HCT116 (cell line): ENCODE results near the gene GSG1L. TPM values are rescaled to one million over a fixed set of nuclear protein-coding genes. Genes with fewer than 3 reads are reported as not detected.

ENCODE experiments used
- ATAC-seq: fragments of 200-7000 bp; cut with Tn5 transposase; 2 replicates; pipeline ENCODE4 v1.9.1; 2020; ENCODE audit warnings: mild to moderate bottlenecking, moderate library complexity
- BruUV-seq: library from RNA; stranded (reverse); fragments of 400-500 nt; replicated peaks from 2 replicates; lab custom pipeline; 2021; lab: Mats Ljungman, UMichigan
- CTCF ChIA-PET: fragments of 300-600 bp; sonication (Branson Sonifier 250); formaldehyde crosslinking; loops from one replicate; lab custom pipeline; 2021; ENCODE audit warnings: antibody characterized with exemption; lab: Charles Lee
- POLR2A ChIA-PET: fragments of 300-600, 350-600 bp; sonication (Branson Sonifier 250); formaldehyde crosslinking; loops from one replicate; lab custom pipeline; 2021; ENCODE audit warnings: antibody characterized with exemption; lab: Charles Lee
- RAD21 ChIA-PET, 2 experiments: fragments of 300-600 bp; sonication (Branson Sonifier 250); formaldehyde crosslinking; loops; one replicate each; lab custom pipeline; 2023; ENCODE audit warnings: low total read pairs in 2 of 2; ENCODE audit not compliant: uncharacterized antibody in 2 of 2, unreplicated experiment in 2 of 2, low non-redundant PET in 1 of 2; lab: Charles Lee
- DNase-seq: peaks from one replicate; pipeline ENCODE4 v3.0.0-alpha.2; 2010; ENCODE audit warnings: low read depth, low spot score
- H2AFZ ChIP-seq: fragments of 200-600 bp; shearing (Covaris generic), sonication (generic); 2 replicates; pipeline ENCODE4 v1.6.1; 2017; ENCODE audit warnings: low read depth, mixed run types, mixed read lengths, antibody characterized with exemption, low read length; ENCODE audit not compliant: poor library complexity, severe bottlenecking
- H3K27ac ChIP-seq: 2 replicates; pipeline ENCODE4 v1.5.1; 2012; ENCODE audit warnings: low read depth, low read length
- H3K27me3 ChIP-seq: fragments of 200-600 bp; sonication (generic); 2 replicates; pipeline ENCODE4 v1.6.1; 2016; ENCODE audit warnings: mixed run types, low read length, mixed read lengths; ENCODE audit not compliant: insufficient read depth
- H3K36me3 ChIP-seq, 2 experiments: fragments of 200-500 bp in 1 of 2; fragments of 200-600 bp in 1 of 2; sonication (Bioruptor generic) in 1 of 2; sonication (generic) in 1 of 2; 2 replicates each; pipeline versions ENCODE4 v1.5.1 to v1.6.1; 2014 to 2016; ENCODE audit warnings: low read length in 2 of 2, inconsistent platforms in 1 of 2, mixed read lengths in 1 of 2, mixed run types in 1 of 2; ENCODE audit not compliant: insufficient read depth in 2 of 2, control insufficient read depth in 1 of 2
- H3K4me1 ChIP-seq, 2 experiments: fragments of 200-600 bp in 1 of 2; sonication (generic) in 1 of 2; 2 replicates each; pipeline versions ENCODE4 v1.5.1 to v1.6.1; 2012 to 2017; ENCODE audit warnings: low read length in 2 of 2, inconsistent platforms in 1 of 2, mild to moderate bottlenecking in 1 of 2, mixed read lengths in 1 of 2, mixed run types in 1 of 2, moderate library complexity in 1 of 2; ENCODE audit not compliant: insufficient read depth in 2 of 2, control insufficient read depth in 1 of 2
- H3K4me2 ChIP-seq: fragments of 200-600 bp; sonication (generic); 2 replicates; pipeline ENCODE4 v1.6.1; 2017; ENCODE audit warnings: mixed run types, low read length, mixed read lengths
- H3K4me3 ChIP-seq, 2 experiments: fragments of 200-600 bp in 1 of 2; sonication (generic) in 1 of 2; replicated peaks in 1 of 2; 2 replicates each; pipeline ENCODE4 v1.5.1; 2011 to 2016; ENCODE audit warnings: low read length in 2 of 2, control low read depth in 1 of 2, low read depth in 1 of 2, mild to moderate bottlenecking in 1 of 2, mixed read lengths in 1 of 2, mixed run types in 1 of 2
- H3K79me2 ChIP-seq: fragments of 200-600 bp; sonication (generic); 2 replicates; pipeline ENCODE4 v1.6.1; 2017; ENCODE audit warnings: mild to moderate bottlenecking, mixed run types, low read length, moderate library complexity, mixed read lengths; ENCODE audit not compliant: insufficient read depth
- H3K9ac ChIP-seq: fragments of 200-600 bp; sonication (generic); 2 replicates; pipeline ENCODE4 v1.6.1; 2016; ENCODE audit warnings: low read length, mixed read lengths
- H3K9me2 ChIP-seq: fragments of 200-600 bp; sonication (generic), shearing (Covaris generic); 2 replicates; pipeline ENCODE4 v1.6.1; 2017; ENCODE audit warnings: mixed run types, mild to moderate bottlenecking, moderate library complexity; ENCODE audit not compliant: insufficient read depth
- H3K9me3 ChIP-seq, 2 experiments: fragments of 200-500 bp in 1 of 2; fragments of 200-600 bp in 1 of 2; sonication (Bioruptor generic) in 1 of 2; sonication (generic) in 1 of 2; 2 replicates each; pipeline ENCODE4 v1.6.1; 2014 to 2017; ENCODE audit warnings: low read length in 2 of 2, mixed read lengths in 2 of 2, inconsistent platforms in 1 of 2, low read depth in 1 of 2, mild to moderate bottlenecking in 1 of 2, mixed run types in 1 of 2, moderate library complexity in 1 of 2; ENCODE audit not compliant: control insufficient read depth in 1 of 2, insufficient read depth in 1 of 2
- H4K20me1 ChIP-seq: fragments of 200-600 bp; sonication (generic), shearing (Covaris generic); 2 replicates; pipeline ENCODE4 v1.6.1; 2017; ENCODE audit warnings: mixed run types, mild to moderate bottlenecking, moderate library complexity; ENCODE audit not compliant: insufficient read depth
- EZH2 ChIP-seq: fragments of 200-600 bp; sonication (generic); IDR thresholded peaks from 2 replicates; pipeline ENCODE4 v1.6.1; 2017; ENCODE audit warnings: antibody characterized with exemption, mixed run types
- EZH2phosphoT487 ChIP-seq: fragments of 200-600 bp; IDR thresholded peaks from 2 replicates; pipeline ENCODE4 v1.6.1; 2018; ENCODE audit warnings: antibody characterized with exemption, borderline replicate concordance
- FOSL1 ChIP-seq: IDR thresholded peaks from 2 replicates; pipeline ENCODE4 v1.6.1; 2012; ENCODE audit warnings: low read depth
- POLR2AphosphoS5 ChIP-seq: IDR thresholded peaks from 2 replicates; pipeline ENCODE4 v1.6.1; 2011; ENCODE audit warnings: mild to moderate bottlenecking, low read depth, low read length, moderate library complexity
- RAD21 ChIP-seq: IDR thresholded peaks from 2 replicates; pipeline ENCODE4 v1.6.1; 2012; ENCODE audit warnings: low read depth, mild to moderate bottlenecking
- REST ChIP-seq: IDR thresholded peaks from 2 replicates; pipeline ENCODE4 v1.6.1; 2012; ENCODE audit warnings: low read depth
- SP1 ChIP-seq: IDR thresholded peaks from 2 replicates; pipeline ENCODE4 v1.6.1; 2012; ENCODE audit warnings: low read depth
- ZNF274 ChIP-seq: fragments of 200-500 bp; sonication (Bioruptor generic); IDR thresholded peaks from 2 replicates; pipeline ENCODE4 v1.6.1; 2014; ENCODE audit warnings: mild to moderate bottlenecking, low read depth, low read length, inconsistent platforms
- intact Hi-C: fragments of 100-400 bp; cut with micrococcal nuclease; formaldehyde crosslinking; loops from 2 replicates; pipeline ENCODE4 v1.10.0; 2022
- total RNA-seq: library from RNA; stranded (reverse); gene quantifications from one replicate; pipeline ENCODE4 v1.2.1, GENCODE V29; 2021; ENCODE audit not compliant: unreplicated experiment

GSG1L gene
- total RNA-seq, 1 experiment from 2014 or later = not detected

- H3K4me2 ChIP-seq = no peak overlapping the region
- no peaks in the 10 kb centered on the region for H3K9me2 ChIP-seq
- H2AFZ ChIP-seq = no peak overlapping the region
- no peak overlapping the region for H3K4me3 ChIP-seq
- H3K9ac ChIP-seq = no peak overlapping the region
- H3K36me3 ChIP-seq = no peaks in the 10 kb centered on the region
- ChIA-PET POLR2A (no interaction called here), CTCF (no interaction called here)
- peaks cover 22% of the 10 kb centered on the region; the same call in 1 of the 2 replicates for H3K27me3 ChIP-seq
- H3K4me1 ChIP-seq = no peaks in the 10 kb centered on the region
- no TSS peak for BruUV-seq
- no peak for ATAC-seq
- no peaks in the 10 kb centered on the region for H4K20me1 ChIP-seq
- intact Hi-C loops = no loop called here
- no peak for DNase-seq
- no peak overlapping the region for H3K27ac ChIP-seq
- H3K79me2 ChIP-seq = no peaks in the 10 kb centered on the region
- no peak for TF ChIP-seq ZNF274
- TF ChIP-seq EZH2 = no peak
- TF ChIP-seq EZH2phosphoT487 = no peak
- TF ChIP-seq FOSL1 = no peak
- no peak for TF ChIP-seq POLR2AphosphoS5
- TF ChIP-seq RAD21 = no peak
- no peak for TF ChIP-seq REST
- TF ChIP-seq SP1 = no peak
- TF ChIP-seq, all 23 proteins: peak for 0
- no peaks in the 10 kb centered on the region for H3K9me3 ChIP-seq
- RAD21 ChIA-PET = no interaction called here
Observed at GRCh38 chr16:27819881-27820610, 243.5 kb downstream of the GSG1L start.
